ENCODE measurements around the gene MARCKS. TPM values are rescaled to one million over a fixed set of nuclear protein-coding genes. Genes with fewer than 3 reads are reported as not detected.

The MARCKS gene
- total RNA-seq, 1 experiment from 2014 or later = 95.9 TPM

DNA sequence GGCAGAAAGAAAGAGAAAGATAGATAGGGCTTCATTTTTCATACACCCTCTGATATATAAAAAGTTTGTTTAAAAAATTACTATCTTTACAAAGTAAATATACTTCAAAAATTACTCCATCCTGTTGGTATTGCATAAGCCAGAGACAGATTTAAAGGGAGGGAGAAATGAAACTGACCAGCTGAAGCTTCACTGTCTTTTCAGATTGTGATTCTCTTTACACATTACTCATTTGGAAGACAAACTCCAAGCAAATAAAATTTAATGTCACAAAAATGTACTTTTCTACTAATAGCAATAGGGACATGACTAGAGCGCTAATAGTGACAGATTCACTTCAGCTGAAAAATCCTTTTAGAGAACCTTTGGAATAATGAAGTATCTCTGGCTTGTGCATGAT is 38.6 kb upstream of the MARCKS start:
- no TSS peak for BruUV-seq (replicated peaks)
- no peak overlapping the region for H3K4me3 ChIP-seq (ENCODE audit: low read depth, low read length, poor library complexity, severe bottlenecking)
- DNase-seq (ENCODE audit: low spot score) = no peak
- TF ChIP-seq, protein P1, sequence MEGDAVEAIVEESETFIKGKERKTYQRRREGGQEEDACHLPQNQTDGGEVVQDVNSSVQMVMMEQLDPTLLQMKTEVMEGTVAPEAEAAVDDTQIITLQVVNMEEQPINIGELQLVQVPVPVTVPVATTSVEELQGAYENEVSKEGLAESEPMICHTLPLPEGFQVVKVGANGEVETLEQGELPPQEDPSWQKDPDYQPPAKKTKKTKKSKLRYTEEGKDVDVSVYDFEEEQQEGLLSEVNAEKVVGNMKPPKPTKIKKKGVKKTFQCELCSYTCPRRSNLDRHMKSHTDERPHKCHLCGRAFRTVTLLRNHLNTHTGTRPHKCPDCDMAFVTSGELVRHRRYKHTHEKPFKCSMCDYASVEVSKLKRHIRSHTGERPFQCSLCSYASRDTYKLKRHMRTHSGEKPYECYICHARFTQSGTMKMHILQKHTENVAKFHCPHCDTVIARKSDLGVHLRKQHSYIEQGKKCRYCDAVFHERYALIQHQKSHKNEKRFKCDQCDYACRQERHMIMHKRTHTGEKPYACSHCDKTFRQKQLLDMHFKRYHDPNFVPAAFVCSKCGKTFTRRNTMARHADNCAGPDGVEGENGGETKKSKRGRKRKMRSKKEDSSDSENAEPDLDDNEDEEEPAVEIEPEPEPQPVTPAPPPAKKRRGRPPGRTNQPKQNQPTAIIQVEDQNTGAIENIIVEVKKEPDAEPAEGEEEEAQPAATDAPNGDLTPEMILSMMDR (conservative IDR thresholded peaks at IDR 0.05; ENCODE audit: low read depth, low read length) = no peak
- no peak for TF ChIP-seq EZH2 (IDR thresholded peaks at IDR 0.05; ENCODE audit: borderline replicate concordance, low read depth, low read length, poor library complexity, severe bottlenecking)
- no peaks in the 10 kb centered on the region for H3K4me1 ChIP-seq (ENCODE audit: insufficient read depth, low read length, poor library complexity, severe bottlenecking)
- H3K9me3 ChIP-seq (ENCODE audit: low read depth, low read length, poor library complexity, severe bottlenecking) = no peaks in the 10 kb centered on the region
- H3K27me3 ChIP-seq (replicated peaks; ENCODE audit: insufficient read depth, low read depth, low read length, poor library complexity) = no peaks in the 10 kb centered on the region
- H3K36me3 ChIP-seq (ENCODE audit: insufficient read depth, low read length, poor library complexity, severe bottlenecking) = no peaks in the 10 kb centered on the region
- CTCF ChIA-PET = no interaction called here
- intact Hi-C loops (cut with micrococcal nuclease; ENCODE audit: unreplicated experiment) = no loop called here
- POLR2A ChIA-PET (ENCODE audit: low non-redundant PET) = no interaction called here
- H3K27ac ChIP-seq (ENCODE audit: low read depth, low read length, poor library complexity, severe bottlenecking) = no peak overlapping the region

DNA sequence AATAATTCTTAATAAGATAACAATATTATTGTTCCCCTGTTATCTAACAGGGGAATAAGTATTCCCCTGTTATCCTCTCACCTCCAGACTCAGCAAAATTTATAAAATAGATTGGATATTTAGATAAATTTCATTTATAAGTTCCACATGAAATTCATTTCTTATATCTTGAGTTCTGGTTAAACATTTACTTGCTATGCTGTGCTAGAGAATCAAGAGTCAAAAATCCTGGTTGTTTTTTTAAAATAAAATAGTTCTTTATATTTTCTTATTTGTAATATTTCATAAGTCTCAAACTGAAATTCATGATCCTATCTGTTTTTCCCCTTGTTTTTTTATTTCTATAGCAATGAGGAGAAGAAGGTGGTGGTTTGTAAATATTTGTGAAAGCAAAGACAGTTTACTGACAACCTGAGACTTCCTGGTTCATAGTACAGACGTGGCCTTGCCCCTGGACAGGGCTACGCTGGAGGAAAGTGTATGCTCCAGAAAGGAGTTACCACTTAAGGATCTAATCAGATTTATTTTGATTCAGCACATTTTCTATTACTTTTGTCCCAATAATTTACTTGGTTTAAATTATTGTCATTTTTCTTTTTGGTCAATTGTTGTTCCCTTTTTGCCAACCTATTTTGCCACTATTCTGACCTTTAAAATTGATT is 37.8 kb upstream of the MARCKS start:
- Histone ChIP-seq H3K27me3 (replicated peaks; ENCODE audit: insufficient read depth, low read depth, low read length, poor library complexity) (no peaks in the 10 kb centered on the region), H3K4me3 (ENCODE audit: low read depth, low read length, poor library complexity, severe bottlenecking) (no peak overlapping the region), H3K9me3 (ENCODE audit: low read depth, low read length, poor library complexity, severe bottlenecking) (no peaks in the 10 kb centered on the region), H3K4me1 (ENCODE audit: insufficient read depth, low read length, poor library complexity, severe bottlenecking) (no peaks in the 10 kb centered on the region), H3K27ac (ENCODE audit: low read depth, low read length, poor library complexity, severe bottlenecking) (no peak overlapping the region), H3K36me3 (ENCODE audit: insufficient read depth, low read length, poor library complexity, severe bottlenecking) (no peaks in the 10 kb centered on the region)
- ChIA-PET POLR2A (ENCODE audit: low non-redundant PET) (no interaction called here), CTCF (no interaction called here)
- no peak for DNase-seq (ENCODE audit: low spot score)
- no peak for TF ChIP-seq EZH2 (IDR thresholded peaks at IDR 0.05; ENCODE audit: borderline replicate concordance, low read depth, low read length, poor library complexity, severe bottlenecking)
- TF ChIP-seq, protein P1 (conservative IDR thresholded peaks at IDR 0.05; ENCODE audit: low read depth, low read length) = no peak
- BruUV-seq (replicated peaks) = no TSS peak
- intact Hi-C loops (cut with micrococcal nuclease; ENCODE audit: unreplicated experiment) = no loop called here

DNA sequence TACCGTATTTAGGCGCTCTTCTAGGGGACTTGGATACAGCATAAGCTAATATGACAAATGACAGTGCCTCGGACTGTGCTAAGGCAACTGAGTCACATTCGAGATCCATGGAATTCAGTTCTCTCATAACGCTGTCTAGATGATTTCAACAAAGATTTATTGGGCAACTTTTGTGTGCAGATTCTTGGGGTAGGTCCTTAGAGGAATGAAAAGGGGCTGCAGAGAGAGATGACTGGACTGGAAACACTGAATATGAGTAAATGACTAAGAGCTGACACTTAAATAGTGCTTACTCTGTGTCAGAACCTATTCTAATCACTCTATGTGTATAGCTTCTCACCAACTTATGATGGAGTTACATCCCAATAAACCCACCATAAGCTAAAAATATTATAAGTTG is 36.4 kb upstream of the MARCKS start:
- BruUV-seq (replicated peaks) = no TSS peak
- no peak for DNase-seq (ENCODE audit: low spot score)

More for the DNA sequence above, 36.4 kb upstream of the MARCKS start:
- H3K9me3 ChIP-seq (ENCODE audit: low read depth, low read length, poor library complexity, severe bottlenecking) = no peaks in the 10 kb centered on the region
- ChIA-PET CTCF (no interaction called here), POLR2A (ENCODE audit: low non-redundant PET) (no interaction called here)
- no peaks in the 10 kb centered on the region for H3K36me3 ChIP-seq (ENCODE audit: insufficient read depth, low read length, poor library complexity, severe bottlenecking)
- no peaks in the 10 kb centered on the region for H3K27me3 ChIP-seq (replicated peaks; ENCODE audit: insufficient read depth, low read depth, low read length, poor library complexity)
- no peak for TF ChIP-seq EZH2 (IDR thresholded peaks at IDR 0.05; ENCODE audit: borderline replicate concordance, low read depth, low read length, poor library complexity, severe bottlenecking)
- TF ChIP-seq, protein P1 (conservative IDR thresholded peaks at IDR 0.05; ENCODE audit: low read depth, low read length) = no peak
- intact Hi-C loops (cut with micrococcal nuclease; ENCODE audit: unreplicated experiment) = no loop called here
- H3K27ac ChIP-seq (ENCODE audit: low read depth, low read length, poor library complexity, severe bottlenecking) = no peak overlapping the region
- no peak overlapping the region for H3K4me3 ChIP-seq (ENCODE audit: low read depth, low read length, poor library complexity, severe bottlenecking)
- H3K4me1 ChIP-seq (ENCODE audit: insufficient read depth, low read length, poor library complexity, severe bottlenecking) = no peaks in the 10 kb centered on the region

Data from A673 (cell line).